ENCODE measurements around the gene BCAN.

DNA sequence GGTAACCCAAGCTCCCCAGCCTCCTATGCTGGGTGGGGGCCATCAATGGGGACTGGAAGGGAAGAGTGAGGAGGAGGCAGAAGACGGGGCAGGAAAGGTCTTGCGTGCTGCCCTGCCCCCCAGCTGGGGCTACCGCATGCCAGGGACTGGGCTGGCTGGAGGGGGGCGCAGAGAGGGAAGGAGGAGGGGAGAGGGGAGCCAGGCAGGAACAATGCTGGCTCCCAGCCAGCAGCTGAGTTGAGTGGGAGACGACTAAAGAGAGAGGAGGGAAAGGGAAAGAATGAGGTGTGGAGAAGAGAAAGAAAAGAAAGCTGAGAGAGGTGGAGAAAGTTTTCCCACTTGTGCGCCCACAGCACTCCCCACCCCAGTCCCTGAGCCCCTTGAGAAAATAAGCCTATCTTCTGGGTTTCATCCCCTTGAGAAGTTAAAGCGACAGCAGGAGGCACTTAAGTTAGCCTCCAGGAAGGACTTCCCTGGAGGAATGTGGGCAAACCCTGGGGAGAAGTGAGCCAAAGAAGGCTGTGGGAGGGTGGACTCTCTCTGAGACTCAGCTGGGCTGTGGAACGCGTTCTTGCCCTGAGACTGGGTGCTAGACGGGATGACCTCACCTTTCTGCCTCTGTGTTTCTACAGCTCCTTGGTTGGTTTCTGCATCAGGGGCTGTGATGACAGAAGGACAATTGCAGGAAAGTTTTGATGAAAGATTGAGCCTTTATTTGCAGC is 48.2 kb downstream of the BCAN start:
- TF ChIP-seq CTCF (conservative IDR thresholded peaks at IDR 0.05 in 1 of 2, IDR thresholded peaks at IDR 0.05 in 1 of 2; ENCODE audit: extremely low read depth in 1 of 2, insufficient read depth in 1 of 2, low read depth in 1 of 2, low read length in 2 of 2) (no peak), EZH2 (IDR thresholded peaks at IDR 0.05; ENCODE audit: borderline replicate concordance, low read length) (no peak)
